PFSK-1 (cell line): Measurements from ENCODE around the gene RBM17.

Experiments
- TAF1 ChIP-seq: IDR thresholded peaks from 2 replicates; pipeline ENCODE4 v1.6.1; 2012; ENCODE audit warnings: low read length, control low read depth, borderline replicate concordance; ENCODE audit not compliant: insufficient read depth
- TF ChIP-seq, protein P1 (sequence below), 2 experiments: IDR thresholded peaks; 2 replicates each; pipeline versions ENCODE4 v1.6.1 to v1.8.0; 2011 to 2012; ENCODE audit warnings: low read depth in 2 of 2, low read length in 2 of 2, control low read depth in 1 of 2, inconsistent platforms in 1 of 2, mild to moderate bottlenecking in 1 of 2, moderate library complexity in 1 of 2; ENCODE audit not compliant: insufficient read depth in 1 of 2

DNA sequence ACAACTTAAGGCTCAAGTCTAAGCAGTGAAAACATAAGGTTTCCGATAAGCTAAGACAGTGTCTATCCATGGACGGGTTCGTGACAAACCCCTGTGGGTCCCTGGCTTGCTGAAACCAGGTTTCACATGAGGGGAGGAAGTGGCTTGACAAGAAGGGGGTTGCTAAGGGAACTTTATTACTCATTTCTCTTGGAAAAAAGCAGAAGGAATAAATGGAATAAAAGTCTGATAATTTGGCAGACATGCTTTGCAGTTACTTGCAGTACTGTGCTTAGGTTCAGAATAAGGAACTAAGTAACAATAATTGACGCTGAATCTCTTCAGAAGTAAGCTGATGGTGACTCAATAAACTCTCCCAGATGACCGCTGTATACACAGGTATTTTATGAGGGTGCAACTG, 34.7 kb downstream of the RBM17 start:
- TF ChIP-seq, protein P1, sequence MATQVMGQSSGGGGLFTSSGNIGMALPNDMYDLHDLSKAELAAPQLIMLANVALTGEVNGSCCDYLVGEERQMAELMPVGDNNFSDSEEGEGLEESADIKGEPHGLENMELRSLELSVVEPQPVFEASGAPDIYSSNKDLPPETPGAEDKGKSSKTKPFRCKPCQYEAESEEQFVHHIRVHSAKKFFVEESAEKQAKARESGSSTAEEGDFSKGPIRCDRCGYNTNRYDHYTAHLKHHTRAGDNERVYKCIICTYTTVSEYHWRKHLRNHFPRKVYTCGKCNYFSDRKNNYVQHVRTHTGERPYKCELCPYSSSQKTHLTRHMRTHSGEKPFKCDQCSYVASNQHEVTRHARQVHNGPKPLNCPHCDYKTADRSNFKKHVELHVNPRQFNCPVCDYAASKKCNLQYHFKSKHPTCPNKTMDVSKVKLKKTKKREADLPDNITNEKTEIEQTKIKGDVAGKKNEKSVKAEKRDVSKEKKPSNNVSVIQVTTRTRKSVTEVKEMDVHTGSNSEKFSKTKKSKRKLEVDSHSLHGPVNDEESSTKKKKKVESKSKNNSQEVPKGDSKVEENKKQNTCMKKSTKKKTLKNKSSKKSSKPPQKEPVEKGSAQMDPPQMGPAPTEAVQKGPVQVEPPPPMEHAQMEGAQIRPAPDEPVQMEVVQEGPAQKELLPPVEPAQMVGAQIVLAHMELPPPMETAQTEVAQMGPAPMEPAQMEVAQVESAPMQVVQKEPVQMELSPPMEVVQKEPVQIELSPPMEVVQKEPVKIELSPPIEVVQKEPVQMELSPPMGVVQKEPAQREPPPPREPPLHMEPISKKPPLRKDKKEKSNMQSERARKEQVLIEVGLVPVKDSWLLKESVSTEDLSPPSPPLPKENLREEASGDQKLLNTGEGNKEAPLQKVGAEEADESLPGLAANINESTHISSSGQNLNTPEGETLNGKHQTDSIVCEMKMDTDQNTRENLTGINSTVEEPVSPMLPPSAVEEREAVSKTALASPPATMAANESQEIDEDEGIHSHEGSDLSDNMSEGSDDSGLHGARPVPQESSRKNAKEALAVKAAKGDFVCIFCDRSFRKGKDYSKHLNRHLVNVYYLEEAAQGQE (IDR thresholded peaks at IDR 0.05; ENCODE audit: insufficient read depth in 1 of 2, low read depth in 2 of 2, low read length in 2 of 2) = no peak
- no peak for TF ChIP-seq TAF1
